Vagina (tissue), 2 donors: Measurements from ENCODE around the gene HTRA3. TPM values are rescaled to one million over a fixed set of nuclear protein-coding genes. Genes with fewer than 3 reads are reported as not detected.

Experiments
- DNase-seq, 2 donors: peaks; one replicate each; pipeline ENCODE4 v3.0.0-alpha.2; 2017; ENCODE audit errors: extremely low spot score in 2 of 2
- H3K27ac ChIP-seq: fragments of 200-600 bp; sonication (generic); one replicate; pipeline ENCODE4 v1.5.1; 2019
- H3K27me3 ChIP-seq: fragments of 200-600 bp; sonication (generic); one replicate; pipeline ENCODE4 v1.5.1; 2019
- H3K36me3 ChIP-seq, 2 donors: fragments of 200-600 bp; sonication (generic); one replicate each; pipeline ENCODE4 v1.5.1; 2017 to 2019
- H3K4me1 ChIP-seq: fragments of 200-600 bp; sonication (generic); one replicate; pipeline ENCODE4 v1.5.1; 2019
- H3K4me3 ChIP-seq, 2 donors: fragments of 200-600 bp; sonication (generic); 1 replicate in 1 of 2; 2 replicates in 1 of 2; pipeline ENCODE4 v1.5.1; 2016 to 2019
- H3K9me3 ChIP-seq: fragments of 200-600 bp; sonication (generic); one replicate; pipeline ENCODE4 v1.5.1; 2019
- CTCF ChIP-seq, 3 experiments: fragments of 450-650 bp in 2 of 3; fragments of 200-600 bp in 1 of 3; sonication (generic) in 1 of 3; IDR thresholded peaks; one replicate each; pipeline ENCODE4 v1.5.1; 2017 to 2019; ENCODE audit warnings: antibody characterized with exemption in 3 of 3, mild to moderate bottlenecking in 2 of 3, moderate library complexity in 2 of 3
- POLR2A ChIP-seq, 2 donors: fragments of 450-650 bp; IDR thresholded peaks; one replicate each; pipeline ENCODE4 v1.6.1; 2017; ENCODE audit warnings: antibody characterized with exemption in 2 of 2, mild to moderate bottlenecking in 2 of 2, moderate library complexity in 2 of 2
- POLR2AphosphoS5 ChIP-seq, 2 donors: sonication (generic); formaldehyde crosslinking; IDR thresholded peaks; one replicate each; pipeline ENCODE4 v1.9.0; 2017; ENCODE audit warnings: antibody characterized with exemption in 2 of 2, mild to moderate bottlenecking in 2 of 2, low read depth in 1 of 2; ENCODE audit not compliant: insufficient read depth in 1 of 2
- intact Hi-C: fragments of 100-400 bp; cut with DNase I; formaldehyde crosslinking; loops from one replicate; pipeline ENCODE4 v1.15.1; 2023
- total RNA-seq: library from RNA; depleted of rRNA; stranded (reverse); fragments of >200 nt; gene quantifications from one replicate; pipeline ENCODE4 v1.2.3, GENCODE V29; 2016

HTRA3 gene
- total RNA-seq, 1 donor from 2014 or later: 33.1 TPM

GRCh38 chr4:8254076-8254475, 15.5 kb upstream of the HTRA3 start:
- no peaks in the 10 kb centered on the region for H3K36me3 ChIP-seq
- no peak for TF ChIP-seq POLR2A (IDR thresholded peaks at IDR 0.05)
- DNase-seq: no peak
- H3K9me3 ChIP-seq: no peaks in the 10 kb centered on the region
- intact Hi-C loops: no loop called here
- no peaks in the 10 kb centered on the region for H3K27me3 ChIP-seq
- no peak overlapping the region for H3K4me3 ChIP-seq
- peaks cover 10% of the 10 kb centered on the region for H3K4me1 ChIP-seq
- H3K27ac ChIP-seq: no peak overlapping the region

- H3K36me3 ChIP-seq: no peaks in the 10 kb centered on the region
- H3K27ac ChIP-seq: no peak overlapping the region
- no peak for DNase-seq
- TF ChIP-seq CTCF (IDR thresholded peaks at IDR 0.05) (no peak), POLR2AphosphoS5 (IDR thresholded peaks at IDR 0.05; ENCODE audit: insufficient read depth in 1 of 2, low read depth in 1 of 2) (no peak), POLR2A (IDR thresholded peaks at IDR 0.05) (no peak)
- H3K27me3 ChIP-seq: no peaks in the 10 kb centered on the region
- no peaks in the 10 kb centered on the region for H3K9me3 ChIP-seq
- intact Hi-C loops: no loop called here
- no peak overlapping the region for H3K4me3 ChIP-seq
- H3K4me1 ChIP-seq: peaks cover 10% of the 10 kb centered on the region
Measured at GRCh38 chr4:8255698-8256441, 13.7 kb upstream of the HTRA3 start.

- H3K9me3 ChIP-seq: no peaks in the 10 kb centered on the region
- no peak overlapping the region for H3K27ac ChIP-seq
- H3K4me3 ChIP-seq: no peak overlapping the region
- no peak for DNase-seq
- no peaks in the 10 kb centered on the region for H3K27me3 ChIP-seq
- H3K4me1 ChIP-seq: peaks cover 10% of the 10 kb centered on the region
- TF ChIP-seq POLR2AphosphoS5 (IDR thresholded peaks at IDR 0.05; ENCODE audit: insufficient read depth in 1 of 2, low read depth in 1 of 2) (no peak), CTCF (IDR thresholded peaks at IDR 0.05) (no peak), POLR2A (IDR thresholded peaks at IDR 0.05) (no peak)
- no peaks in the 10 kb centered on the region for H3K36me3 ChIP-seq
- intact Hi-C loops: no loop called here
Measured at GRCh38 chr4:8257854-8258253, 11.7 kb upstream of the HTRA3 start.

- DNase-seq: no peak
- Histone ChIP-seq H3K36me3 (no peaks in the 10 kb centered on the region), H3K4me3 (no peak overlapping the region), H3K4me1 (peaks cover 10% of the 10 kb centered on the region), H3K9me3 (no peaks in the 10 kb centered on the region), H3K27me3 (no peaks in the 10 kb centered on the region), H3K27ac (no peak overlapping the region)
- intact Hi-C loops: no loop called here
- TF ChIP-seq CTCF (IDR thresholded peaks at IDR 0.05): no peak
- no peak for TF ChIP-seq POLR2A (IDR thresholded peaks at IDR 0.05)
- TF ChIP-seq POLR2AphosphoS5 (IDR thresholded peaks at IDR 0.05; ENCODE audit: insufficient read depth in 1 of 2, low read depth in 1 of 2): no peak
Measured at GRCh38 chr4:8258552-8259212, 10.9 kb upstream of the HTRA3 start.

- H3K27ac ChIP-seq: no peak overlapping the region
- DNase-seq: no peak
- intact Hi-C loops: no loop called here
Measured at GRCh38 chr4:8259743-8260430, 9.7 kb upstream of the HTRA3 start.

More at GRCh38 chr4:8259743-8260430, 9.7 kb upstream of the HTRA3 start:
- H3K4me1 ChIP-seq: peaks cover 10% of the 10 kb centered on the region
- no peaks in the 10 kb centered on the region for H3K36me3 ChIP-seq
- TF ChIP-seq POLR2AphosphoS5 (IDR thresholded peaks at IDR 0.05; ENCODE audit: insufficient read depth in 1 of 2, low read depth in 1 of 2) (no peak), POLR2A (IDR thresholded peaks at IDR 0.05) (no peak), CTCF (IDR thresholded peaks at IDR 0.05) (no peak)
- no peak overlapping the region for H3K4me3 ChIP-seq
- H3K9me3 ChIP-seq: no peaks in the 10 kb centered on the region
- no peaks in the 10 kb centered on the region for H3K27me3 ChIP-seq
